ENCODE measurements around the gene MRPS31.
"Not testable (repeated sequence)": the region's sequence is repeated elsewhere in the genome, so short reads cannot be mapped to it uniquely, and the experiment has no call there.

DNA sequence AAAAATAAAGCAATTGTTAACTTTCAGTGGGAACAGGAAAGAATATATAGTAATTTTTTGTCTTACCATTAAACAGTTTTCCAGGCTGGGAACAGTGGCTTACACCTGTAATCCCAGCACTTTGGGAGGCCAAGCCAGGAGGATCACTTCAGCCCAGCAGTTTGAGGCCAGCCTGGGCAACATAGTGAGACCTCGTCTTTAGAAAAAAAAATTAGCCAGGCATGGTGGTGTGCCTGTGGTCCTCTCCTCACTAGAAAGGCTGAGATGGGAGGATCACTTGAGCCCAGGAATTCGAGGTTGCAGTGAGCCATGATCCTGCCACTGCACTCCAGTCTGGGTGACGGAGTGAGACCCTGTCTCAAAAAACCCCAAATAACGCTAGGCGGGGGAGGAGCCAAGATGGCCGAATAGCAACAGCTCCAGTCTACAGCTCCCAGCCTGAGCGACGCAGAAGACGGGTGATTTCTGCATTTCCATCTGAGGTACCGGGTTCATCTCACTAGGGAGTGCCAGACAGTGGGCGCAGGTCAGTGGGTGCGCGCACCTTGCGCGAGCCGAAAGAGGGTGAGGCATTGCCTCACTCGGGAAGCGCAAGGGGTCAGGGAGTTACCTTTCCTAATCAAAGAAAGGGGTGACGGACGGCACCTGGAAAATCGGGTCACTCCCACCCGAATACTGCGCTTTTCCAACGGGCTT, 36.3 kb downstream of the MRPS31 start:
- TF ChIP-seq SP1 (IDR thresholded peaks at IDR 0.05); TAF1 (conservative IDR thresholded peaks at IDR 0.05); EGR1 (IDR thresholded peaks at IDR 0.05; ENCODE audit: low read depth in 2 of 2); HNF4G (IDR thresholded peaks at IDR 0.05); YY1 (IDR thresholded peaks at IDR 0.05); RAD21 (IDR thresholded peaks at IDR 0.05); FOXA1 (IDR thresholded peaks at IDR 0.05); JUND (IDR thresholded peaks at IDR 0.05); RXRA (IDR thresholded peaks at IDR 0.05): not testable (repeated sequence)
- TF ChIP-seq, protein P1, sequence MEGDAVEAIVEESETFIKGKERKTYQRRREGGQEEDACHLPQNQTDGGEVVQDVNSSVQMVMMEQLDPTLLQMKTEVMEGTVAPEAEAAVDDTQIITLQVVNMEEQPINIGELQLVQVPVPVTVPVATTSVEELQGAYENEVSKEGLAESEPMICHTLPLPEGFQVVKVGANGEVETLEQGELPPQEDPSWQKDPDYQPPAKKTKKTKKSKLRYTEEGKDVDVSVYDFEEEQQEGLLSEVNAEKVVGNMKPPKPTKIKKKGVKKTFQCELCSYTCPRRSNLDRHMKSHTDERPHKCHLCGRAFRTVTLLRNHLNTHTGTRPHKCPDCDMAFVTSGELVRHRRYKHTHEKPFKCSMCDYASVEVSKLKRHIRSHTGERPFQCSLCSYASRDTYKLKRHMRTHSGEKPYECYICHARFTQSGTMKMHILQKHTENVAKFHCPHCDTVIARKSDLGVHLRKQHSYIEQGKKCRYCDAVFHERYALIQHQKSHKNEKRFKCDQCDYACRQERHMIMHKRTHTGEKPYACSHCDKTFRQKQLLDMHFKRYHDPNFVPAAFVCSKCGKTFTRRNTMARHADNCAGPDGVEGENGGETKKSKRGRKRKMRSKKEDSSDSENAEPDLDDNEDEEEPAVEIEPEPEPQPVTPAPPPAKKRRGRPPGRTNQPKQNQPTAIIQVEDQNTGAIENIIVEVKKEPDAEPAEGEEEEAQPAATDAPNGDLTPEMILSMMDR (IDR thresholded peaks at IDR 0.05; ENCODE audit: low read depth, low read length, missing input control): not testable (repeated sequence)
- TF ChIP-seq, protein P2, sequence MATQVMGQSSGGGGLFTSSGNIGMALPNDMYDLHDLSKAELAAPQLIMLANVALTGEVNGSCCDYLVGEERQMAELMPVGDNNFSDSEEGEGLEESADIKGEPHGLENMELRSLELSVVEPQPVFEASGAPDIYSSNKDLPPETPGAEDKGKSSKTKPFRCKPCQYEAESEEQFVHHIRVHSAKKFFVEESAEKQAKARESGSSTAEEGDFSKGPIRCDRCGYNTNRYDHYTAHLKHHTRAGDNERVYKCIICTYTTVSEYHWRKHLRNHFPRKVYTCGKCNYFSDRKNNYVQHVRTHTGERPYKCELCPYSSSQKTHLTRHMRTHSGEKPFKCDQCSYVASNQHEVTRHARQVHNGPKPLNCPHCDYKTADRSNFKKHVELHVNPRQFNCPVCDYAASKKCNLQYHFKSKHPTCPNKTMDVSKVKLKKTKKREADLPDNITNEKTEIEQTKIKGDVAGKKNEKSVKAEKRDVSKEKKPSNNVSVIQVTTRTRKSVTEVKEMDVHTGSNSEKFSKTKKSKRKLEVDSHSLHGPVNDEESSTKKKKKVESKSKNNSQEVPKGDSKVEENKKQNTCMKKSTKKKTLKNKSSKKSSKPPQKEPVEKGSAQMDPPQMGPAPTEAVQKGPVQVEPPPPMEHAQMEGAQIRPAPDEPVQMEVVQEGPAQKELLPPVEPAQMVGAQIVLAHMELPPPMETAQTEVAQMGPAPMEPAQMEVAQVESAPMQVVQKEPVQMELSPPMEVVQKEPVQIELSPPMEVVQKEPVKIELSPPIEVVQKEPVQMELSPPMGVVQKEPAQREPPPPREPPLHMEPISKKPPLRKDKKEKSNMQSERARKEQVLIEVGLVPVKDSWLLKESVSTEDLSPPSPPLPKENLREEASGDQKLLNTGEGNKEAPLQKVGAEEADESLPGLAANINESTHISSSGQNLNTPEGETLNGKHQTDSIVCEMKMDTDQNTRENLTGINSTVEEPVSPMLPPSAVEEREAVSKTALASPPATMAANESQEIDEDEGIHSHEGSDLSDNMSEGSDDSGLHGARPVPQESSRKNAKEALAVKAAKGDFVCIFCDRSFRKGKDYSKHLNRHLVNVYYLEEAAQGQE (IDR thresholded peaks at IDR 0.05): not testable (repeated sequence)
- TF ChIP-seq, protein P3, sequence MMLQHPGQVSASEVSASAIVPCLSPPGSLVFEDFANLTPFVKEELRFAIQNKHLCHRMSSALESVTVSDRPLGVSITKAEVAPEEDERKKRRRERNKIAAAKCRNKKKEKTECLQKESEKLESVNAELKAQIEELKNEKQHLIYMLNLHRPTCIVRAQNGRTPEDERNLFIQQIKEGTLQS (IDR thresholded peaks at IDR 0.05): not testable (repeated sequence)
- TF ChIP-seq, protein P4, sequence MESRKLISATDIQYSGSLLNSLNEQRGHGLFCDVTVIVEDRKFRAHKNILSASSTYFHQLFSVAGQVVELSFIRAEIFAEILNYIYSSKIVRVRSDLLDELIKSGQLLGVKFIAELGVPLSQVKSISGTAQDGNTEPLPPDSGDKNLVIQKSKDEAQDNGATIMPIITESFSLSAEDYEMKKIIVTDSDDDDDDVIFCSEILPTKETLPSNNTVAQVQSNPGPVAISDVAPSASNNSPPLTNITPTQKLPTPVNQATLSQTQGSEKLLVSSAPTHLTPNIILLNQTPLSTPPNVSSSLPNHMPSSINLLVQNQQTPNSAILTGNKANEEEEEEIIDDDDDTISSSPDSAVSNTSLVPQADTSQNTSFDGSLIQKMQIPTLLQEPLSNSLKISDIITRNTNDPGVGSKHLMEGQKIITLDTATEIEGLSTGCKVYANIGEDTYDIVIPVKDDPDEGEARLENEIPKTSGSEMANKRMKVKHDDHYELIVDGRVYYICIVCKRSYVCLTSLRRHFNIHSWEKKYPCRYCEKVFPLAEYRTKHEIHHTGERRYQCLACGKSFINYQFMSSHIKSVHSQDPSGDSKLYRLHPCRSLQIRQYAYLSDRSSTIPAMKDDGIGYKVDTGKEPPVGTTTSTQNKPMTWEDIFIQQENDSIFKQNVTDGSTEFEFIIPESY (IDR thresholded peaks at IDR 0.05): not testable (repeated sequence)
- TF ChIP-seq, protein P5, sequence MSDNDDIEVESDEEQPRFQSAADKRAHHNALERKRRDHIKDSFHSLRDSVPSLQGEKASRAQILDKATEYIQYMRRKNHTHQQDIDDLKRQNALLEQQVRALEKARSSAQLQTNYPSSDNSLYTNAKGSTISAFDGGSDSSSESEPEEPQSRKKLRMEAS (IDR thresholded peaks at IDR 0.05): not testable (repeated sequence)
